Measurements from ENCODE around the gene PNPLA2.
A peak's percentile ranks its signal among the peaks of the same experiment; 100 is the strongest.

Gene PNPLA2, protein sequence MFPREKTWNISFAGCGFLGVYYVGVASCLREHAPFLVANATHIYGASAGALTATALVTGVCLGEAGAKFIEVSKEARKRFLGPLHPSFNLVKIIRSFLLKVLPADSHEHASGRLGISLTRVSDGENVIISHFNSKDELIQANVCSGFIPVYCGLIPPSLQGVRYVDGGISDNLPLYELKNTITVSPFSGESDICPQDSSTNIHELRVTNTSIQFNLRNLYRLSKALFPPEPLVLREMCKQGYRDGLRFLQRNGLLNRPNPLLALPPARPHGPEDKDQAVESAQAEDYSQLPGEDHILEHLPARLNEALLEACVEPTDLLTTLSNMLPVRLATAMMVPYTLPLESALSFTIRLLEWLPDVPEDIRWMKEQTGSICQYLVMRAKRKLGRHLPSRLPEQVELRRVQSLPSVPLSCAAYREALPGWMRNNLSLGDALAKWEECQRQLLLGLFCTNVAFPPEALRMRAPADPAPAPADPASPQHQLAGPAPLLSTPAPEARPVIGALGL

GRCh38 chr11:818396-819128 is at the start of gene PNPLA2:
TSS of gene PNPLA2 (plus strand) at chr11:818914. CDS start at chr11:819719, 805 bp downstream.
- DNase-seq = peak; percentile 54

DNA sequence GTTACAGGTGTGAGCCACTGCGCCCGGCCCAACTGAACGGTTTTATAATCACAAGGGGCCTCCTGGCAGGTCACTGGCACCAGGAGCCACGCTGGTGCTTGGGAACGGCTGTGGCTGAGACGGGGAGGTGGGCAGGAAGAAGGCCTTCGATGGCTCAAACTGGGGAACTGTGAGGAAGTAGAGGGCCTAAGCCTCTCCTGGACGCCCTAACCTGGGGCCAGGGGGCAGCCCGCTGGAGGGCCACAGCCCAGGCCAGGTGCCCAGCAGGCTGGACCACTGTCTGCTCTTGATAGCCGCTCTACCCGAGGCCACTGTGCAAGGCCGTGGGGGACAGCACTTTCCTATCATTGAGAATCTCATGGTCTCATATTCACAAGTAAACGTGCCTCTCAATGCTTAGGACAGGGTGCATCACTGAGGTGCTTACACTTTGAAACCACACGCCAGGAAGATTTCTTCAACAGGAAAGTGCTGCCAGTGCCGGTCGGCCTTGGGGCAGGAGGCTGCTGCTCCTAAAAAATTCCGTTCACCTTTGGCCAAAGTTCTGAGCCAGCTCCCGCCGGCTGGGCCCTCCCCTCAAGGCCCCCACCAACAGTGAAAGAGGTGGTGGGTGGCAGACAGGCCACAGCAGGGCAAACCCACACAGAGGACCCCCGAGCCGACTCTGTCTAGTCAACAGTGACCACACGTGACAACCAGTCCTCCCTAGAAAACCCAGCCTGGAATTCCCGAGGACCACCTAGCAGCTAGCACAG is 48.6 kb upstream of the PNPLA2 start:
- no peak for DNase-seq

DNA sequence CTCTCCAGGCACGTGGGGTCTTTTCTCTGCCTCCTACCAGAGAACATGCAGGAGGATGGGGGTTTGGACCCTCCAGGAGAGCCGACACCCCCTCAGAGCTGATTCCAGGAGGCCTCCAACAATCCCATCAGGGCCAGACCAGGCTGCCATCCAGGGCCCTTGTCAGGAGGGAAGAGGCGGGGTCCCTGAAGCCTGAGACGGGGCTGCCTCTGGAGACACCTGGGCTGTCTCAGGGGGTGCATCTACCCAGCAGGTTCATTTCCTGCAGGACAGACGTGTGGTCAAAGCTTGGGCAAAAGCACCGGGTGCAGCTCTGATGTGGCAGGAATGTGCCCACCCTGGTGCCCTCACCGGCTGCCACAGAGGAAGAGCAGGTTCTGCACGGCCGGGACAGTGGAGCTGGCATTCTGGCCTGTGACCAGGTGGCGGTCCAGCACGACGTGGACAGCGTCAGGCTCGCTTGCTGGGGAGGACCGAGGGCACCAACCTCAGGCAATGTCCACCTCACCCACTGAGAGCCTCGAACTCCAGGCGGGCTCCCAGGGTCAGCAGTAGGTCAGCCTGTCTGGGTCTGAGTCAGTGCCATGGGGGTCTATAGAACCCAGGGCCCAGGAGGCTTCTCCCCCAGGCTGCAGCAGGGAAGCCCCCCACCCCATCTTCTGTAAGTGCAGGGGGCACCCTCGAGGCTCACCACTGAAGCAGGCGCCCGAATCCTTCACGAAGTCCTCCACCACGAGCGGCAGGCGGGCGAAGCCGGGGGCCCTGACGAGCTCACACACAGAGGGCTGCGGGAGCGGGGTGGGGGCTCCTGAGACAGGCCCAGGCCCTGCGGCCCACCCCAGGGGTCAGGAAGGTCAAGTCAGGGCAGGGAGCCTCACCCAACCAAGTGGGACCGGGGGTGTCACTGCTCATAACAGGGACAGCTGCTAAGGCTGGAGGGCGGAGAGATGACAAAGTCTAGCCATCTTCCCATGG is 47.8 kb upstream of the PNPLA2 start:
- DNase-seq = no peak

GRCh38 chr11:771617-772204 is 47.0 kb upstream of the PNPLA2 start:
- no peak for DNase-seq

DNA sequence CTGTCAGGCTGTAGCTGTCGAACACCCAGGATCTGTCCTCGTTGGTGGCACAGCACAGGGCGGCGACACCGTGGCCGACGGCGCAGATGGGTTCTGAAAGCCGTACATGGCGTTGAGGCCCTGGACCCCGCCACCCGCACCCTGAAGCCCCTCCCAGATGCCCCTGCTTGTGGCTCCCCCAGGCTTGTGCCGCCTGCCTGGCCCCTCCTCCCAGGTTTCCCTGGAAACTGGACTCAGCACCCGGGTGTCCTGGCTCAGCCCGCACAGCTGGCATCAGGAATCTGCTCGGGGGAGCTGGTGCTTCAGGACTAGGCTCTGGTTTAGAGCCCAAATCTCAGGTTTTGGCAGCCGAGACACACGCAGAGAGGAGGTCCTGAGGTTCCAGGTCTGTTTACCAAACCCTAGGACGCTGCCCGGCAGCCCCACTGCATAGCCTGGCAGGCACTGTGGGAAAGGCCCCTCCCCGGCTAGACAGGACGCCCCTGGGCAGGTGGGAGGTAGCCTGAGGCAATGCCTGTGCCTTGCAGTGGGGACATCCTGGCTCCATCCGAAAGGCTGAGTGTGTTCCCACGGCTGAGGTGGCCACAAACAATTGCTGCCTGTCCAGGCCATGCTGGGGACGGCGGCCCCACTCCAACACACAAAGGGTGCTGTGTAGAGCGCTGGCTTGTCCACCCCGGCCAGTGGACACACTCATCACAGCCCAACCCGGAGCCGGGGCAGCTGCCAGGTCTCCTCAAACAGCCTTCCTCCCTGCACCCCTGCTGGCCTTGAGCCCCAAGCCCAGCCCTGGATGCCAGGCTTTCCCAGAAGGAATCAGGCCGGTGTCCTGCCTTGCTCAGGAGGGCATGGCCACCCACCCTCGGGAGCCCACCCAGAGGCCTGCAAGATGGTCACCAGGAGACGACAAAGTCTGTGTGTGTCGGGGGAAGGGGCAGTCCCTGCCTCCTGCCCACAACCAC is 46.0 kb upstream of the PNPLA2 start:
- DNase-seq = no peak

DNA sequence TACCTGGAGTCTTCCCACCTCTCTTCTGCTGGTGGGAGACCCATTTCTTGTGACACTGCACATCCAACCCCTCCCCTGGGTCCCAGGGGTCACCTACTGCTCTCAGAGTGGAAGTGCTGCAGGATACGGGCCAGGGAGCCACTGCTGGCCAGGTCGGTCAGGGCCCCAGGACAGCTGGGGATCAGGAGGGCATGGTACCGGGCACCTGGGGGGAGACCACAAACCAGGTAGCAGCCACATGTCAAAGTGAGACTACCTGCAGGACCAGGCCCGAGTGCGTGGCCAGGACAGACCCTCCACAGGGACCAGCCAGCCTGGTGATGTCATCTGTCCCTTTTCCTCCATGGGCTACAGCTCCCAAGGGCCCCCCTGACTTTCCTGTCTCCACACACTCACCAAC is 45.3 kb upstream of the PNPLA2 start:
- no peak for DNase-seq

GRCh38 chr11:773830-774229 is 44.9 kb upstream of the PNPLA2 start:
- no peak for DNase-seq

DNA sequence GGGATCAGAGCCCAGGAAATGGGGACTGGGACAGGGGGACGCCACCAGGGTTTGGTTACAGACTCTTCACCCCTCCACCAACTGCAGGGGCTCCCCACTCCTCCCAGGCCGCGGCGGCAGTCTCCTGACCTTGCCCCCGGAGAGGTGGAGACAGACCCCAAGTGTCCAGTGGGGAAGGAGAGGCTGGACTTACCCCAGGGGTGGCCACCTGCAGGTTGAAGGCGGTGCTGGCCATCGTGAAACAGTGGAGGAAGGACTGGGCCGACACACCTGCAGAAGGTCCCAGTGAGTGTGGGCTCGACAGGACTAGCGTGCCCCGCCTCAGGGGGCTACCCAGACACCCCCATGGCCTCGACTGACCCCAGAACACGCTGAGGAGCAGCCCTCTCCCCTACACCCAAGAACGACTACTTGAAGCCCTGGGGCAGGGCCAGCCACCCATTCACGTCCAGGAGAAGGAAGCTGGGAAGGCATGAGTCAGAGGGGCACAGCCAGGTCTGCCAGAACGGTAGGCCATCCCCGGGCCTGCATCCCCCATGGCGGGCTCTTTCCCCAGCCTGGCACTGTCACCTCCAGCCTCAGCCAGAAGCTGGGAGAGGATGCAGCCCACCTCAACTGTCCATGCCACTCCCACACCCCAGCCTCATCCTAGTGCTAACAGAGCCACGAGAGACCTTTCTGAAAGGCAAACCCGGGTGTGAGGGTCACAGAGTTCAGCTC is 43.7 kb upstream of the PNPLA2 start:
- DNase-seq = no peak

DNA sequence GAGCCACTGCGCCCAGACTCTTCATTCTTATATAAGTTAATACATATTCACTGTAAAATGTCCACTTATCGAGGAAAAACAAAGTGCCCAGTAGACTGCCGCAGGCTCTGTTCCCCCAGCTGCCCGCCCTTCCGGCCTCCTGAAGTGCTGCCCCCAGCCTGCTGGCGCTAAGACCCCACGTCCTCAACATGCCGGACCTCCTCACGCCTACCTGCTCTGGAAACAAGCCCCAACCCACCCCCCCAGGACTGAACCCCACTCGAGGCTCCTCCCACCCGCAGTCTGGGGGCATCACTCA is 42.5 kb upstream of the PNPLA2 start:
- DNase-seq = no peak

- no peak for DNase-seq
Observed at GRCh38 chr11:776561-777287, 42.0 kb upstream of the PNPLA2 start.

DNA sequence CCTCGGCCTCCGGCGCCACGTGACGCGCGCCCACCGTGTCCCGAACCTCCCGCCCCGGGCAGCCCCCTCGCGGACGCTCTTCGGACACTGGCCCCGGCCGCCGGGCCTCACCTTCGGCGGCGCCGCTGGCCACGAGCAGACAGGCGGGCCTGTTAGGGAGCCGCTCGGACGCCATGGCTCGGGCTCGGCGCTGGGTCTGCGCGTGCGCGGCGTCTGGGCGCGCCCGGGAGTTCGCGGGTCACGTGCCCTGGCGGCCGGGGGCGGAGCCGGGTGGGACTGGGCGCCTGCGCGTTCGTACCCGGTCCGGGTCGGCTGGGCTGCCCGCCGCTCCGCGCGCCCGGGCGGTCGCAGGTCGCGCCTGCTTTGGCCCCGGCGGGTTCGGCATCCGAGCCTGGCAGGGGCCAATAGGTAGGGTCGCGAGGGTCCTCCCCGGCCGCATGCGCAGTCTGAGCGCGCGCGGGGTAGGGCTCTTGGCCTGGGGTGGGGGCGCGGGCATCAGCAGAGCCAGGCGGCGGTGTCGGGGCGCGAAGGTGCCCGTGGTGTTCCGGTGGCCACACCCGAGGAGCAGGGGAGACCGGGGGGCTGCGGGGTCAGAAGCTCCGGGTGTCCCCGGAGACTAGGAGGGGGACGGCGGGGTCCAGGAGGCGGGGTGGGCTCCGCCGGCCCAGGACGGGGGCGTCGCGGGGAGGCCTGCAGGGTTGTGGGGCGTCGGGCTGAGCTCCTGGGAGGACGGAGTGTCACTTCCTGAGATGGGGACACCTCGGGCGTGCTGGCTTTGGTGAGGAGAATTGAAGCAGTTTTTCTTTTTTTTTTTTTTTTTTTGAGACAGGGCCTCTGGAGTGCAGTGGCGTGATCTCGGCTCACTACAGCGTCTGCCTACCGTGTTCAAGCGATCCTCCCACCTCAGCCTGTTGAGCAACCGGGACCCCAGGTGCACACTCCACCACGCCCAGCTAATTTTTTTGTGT is 41.1 kb upstream of the PNPLA2 start, which contains the start of gene GATD1:
GATD1 (minus strand) TSS at position 200 of the 968 bp plus-strand sequence; CDS start at position 175, 25 bp downstream.
- DNase-seq = peak; percentile 83

DNA sequence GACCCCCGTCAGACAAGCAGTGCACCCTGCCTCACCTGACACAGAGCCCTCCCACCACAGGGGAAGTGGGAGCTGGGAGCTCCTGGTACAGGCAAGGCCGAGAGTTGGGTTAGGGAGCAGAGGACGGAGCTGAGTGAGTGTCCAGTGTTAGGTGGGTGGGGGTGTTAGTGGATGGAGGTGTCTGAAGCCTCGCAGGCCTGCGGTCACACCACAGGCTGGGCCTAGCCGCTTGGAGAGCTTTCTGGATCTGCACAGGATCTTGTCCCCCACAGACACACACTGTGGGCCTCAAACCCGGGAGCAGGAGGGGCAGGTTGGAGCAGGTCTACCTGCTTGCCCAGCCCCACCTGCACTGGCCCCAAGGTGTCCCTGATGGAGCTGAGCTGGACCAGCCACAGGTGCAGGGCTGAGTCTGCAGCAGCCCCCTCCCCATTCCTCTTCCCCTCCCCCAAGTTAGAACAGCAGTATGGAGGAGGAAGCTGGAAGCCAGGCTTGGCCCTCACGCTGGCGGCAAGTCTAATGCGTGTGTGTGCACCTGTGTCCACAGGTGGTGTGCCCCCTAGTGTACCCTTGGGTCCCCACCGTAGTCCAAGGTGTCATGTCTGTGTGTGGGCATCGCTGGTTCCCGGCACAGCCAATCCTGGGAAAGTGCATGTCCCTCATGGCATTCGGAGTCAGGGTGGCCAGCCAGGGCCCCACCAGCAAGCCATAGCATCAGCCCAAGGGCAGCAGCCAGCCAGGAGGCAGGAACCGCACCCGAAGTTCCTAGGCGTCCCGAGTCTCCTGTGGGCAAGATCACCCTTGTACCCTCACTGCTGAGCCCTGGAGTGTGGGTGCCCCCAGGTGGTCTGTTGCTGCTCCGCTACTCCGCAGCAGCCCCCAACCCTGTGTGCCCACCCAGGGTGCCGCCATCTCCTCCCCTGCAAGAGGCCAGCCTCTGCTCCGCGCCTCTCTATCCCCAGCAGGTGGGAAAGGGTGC is 39.4 kb upstream of the PNPLA2 start:
- no peak for DNase-seq

GRCh38 chr11:779955-780532 is 38.7 kb upstream of the PNPLA2 start:
- no peak for DNase-seq

- DNase-seq = no peak
Observed at GRCh38 chr11:782264-783174, 36.2 kb upstream of the PNPLA2 start.

GRCh38 chr11:783581-784015 is 35.1 kb upstream of the PNPLA2 start:
- peak; percentile 90 for DNase-seq
